Hypothalamus (tissue), 51 donors: ENCODE results near the gene ZNF470.

Experiments
- DNase-seq, 51 donors: peaks; one replicate each; lab custom pipeline; 2025; lab: John Stamatoyannopoulos, UW

The ZNF470 gene

DNA sequence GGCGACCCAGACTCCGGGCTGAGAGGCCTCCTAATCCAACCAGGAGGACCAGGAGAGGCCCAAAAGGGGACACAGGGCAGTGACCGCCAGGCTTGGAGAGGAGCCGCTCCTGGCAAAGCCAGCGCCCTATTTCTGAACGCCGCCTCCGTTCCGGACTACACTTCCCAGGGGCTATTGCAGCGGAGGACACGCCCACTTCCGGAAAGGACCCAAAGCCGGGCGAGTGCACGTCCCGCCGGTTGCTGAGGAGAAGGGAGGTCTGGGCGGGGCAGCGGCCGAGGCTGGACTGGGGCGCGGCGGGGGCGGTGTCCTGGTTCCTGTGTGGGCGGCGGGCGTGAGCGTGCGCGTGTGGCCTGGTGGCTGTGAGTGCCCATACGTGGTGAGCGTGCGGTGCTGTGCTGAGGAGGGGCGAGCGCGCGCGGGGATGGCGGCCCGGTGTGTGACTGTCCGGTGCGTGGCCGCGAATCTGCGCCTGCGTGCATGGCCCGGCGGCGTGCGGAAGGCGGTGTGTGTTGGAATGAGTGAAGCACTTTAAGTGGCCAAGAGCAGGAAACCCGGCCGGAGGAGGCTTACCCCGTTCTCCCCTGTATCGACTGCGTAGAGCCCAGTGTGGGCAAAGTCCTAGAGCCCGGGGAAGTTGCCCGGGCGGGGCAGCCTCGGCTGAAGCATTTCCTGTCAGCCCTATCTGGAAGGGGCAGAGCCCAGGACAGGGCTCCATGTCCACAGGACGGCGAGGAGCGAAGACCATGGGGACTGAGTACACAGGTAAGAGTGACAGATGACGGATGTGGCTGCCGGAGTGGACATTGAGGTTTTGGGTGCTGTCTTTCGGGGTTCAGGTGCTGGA is at the start of gene ZNF470:
TSS of gene ZNF470 (plus strand) at position 195 of the 847 bp plus-strand sequence. CDS start 2,844 bp downstream, outside the sequence.
- DNase-seq: peak; percentile 47 to 95 (median 87)

DNA sequence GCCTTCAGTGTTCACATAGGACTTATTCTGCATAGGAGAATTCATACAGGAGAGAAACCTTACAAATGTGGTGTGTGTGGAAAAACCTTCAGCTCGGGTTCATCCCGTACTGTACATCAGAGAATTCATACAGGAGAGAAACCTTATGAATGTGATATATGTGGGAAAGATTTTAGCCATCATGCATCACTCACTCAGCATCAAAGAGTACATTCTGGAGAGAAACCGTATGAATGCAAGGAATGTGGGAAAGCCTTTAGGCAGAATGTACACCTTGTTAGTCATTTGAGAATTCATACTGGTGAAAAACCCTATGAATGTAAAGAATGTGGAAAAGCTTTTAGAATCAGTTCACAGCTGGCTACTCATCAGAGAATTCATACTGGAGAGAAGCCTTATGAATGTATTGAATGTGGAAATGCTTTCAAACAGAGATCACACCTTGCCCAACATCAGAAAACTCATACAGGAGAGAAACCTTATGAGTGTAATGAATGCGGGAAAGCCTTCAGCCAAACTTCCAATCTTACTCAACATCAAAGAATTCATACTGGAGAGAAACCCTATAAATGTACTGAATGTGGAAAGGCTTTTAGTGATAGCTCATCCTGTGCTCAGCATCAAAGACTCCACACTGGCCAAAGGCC is 41.9 kb upstream of the ZNF470 start:
- DNase-seq: no peak

DNA sequence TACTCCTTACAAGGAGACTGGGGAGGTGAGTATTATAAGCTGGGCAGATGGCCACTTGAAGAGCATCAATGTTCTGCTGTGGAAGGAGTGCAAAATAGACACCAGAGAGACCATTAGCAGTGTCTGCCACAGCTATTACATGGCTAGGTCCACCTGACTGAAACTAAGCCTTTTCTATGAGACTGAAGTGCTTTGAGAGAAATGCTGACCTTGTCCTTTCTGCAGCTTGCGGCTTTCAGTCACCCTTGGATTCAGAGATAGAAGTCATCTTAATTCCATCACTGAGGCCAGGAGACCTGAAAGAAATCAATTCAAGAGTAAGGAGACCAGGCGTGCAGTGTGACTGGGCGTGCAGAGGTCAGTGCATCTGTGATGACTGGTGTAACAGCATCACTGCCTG is 29.8 kb upstream of the ZNF470 start:
- no peak for DNase-seq

DNA sequence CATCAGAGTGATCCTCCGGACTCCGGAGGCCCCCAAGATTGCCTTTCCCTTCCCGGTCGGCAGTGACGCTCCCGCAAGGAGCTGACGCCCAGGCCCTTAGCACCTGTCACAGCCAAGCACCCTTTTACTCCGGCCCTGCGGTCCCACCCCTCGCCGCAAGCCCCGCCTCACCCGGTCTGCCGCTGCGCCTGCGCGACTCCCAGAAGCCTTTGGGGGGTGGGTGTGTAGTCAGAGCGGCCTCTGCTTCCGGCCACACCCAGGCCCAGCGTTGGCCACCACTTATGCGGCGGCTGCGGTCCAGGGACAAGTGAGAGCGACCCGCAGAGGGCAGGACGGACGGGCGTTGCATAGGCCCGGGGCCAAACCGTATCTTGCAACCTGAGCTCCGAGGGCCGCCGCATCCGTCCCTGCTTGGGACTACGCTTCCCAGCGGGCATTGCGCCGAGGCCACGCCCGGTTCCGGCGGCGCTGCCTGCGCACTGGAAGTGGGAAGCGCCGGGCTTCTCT is 29.0 kb upstream of the ZNF470 start:
- DNase-seq: peak; percentile 70 to 99 (median 90)

DNA sequence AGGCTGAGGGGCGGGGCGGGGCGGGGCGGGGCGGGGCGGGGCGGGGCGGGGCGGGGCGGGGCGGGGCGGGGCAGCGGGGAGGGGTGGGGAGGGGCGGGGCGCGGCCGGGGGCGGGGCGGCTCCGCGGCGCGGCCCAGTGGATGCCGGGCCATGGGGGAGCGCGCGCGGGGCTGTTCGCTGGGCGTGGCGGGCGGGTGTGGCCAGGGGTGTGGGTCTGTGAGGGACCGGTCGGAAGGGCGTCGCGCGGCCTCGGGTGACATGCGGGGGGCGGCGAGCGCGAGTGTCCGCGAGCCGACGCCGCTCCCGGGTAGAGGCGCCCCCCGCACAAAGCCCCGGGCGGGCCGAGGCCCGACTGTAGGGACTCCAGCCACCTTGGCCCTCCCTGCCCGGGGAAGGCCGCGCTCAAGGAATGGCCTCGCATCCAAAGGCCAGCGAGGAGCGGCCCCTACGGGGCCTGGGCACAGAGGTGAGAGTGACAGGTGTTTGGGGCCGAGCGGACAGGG is 28.5 kb upstream of the ZNF470 start, which contains the start of gene ZFP28:
TSS of gene ZFP28 (plus strand) at position 188 of the 503 bp plus-strand sequence. CDS start at position 259, 71 bp downstream.
- peak in 27 of 51 donors; percentile 13 to 88 (median 61) for DNase-seq

DNA sequence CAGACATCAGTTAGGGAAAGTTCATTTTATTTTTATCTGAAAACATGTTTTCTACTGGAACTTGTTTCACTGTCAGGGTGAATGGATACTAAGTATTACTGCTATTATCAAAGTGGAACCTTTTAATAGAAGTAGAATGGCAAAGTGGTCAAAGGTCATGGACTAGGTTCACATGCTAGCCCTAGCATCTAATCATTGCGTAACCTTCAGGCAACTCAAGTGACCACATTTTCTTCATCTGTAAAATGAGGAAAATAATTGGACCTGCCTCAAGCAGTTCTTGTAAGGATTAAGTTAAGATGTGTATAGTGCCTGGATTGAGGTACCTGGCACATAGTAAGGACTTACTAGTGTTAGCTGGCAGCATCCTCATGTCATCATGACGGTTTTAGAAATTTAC is 23.5 kb upstream of the ZNF470 start:
- no peak for DNase-seq

DNA sequence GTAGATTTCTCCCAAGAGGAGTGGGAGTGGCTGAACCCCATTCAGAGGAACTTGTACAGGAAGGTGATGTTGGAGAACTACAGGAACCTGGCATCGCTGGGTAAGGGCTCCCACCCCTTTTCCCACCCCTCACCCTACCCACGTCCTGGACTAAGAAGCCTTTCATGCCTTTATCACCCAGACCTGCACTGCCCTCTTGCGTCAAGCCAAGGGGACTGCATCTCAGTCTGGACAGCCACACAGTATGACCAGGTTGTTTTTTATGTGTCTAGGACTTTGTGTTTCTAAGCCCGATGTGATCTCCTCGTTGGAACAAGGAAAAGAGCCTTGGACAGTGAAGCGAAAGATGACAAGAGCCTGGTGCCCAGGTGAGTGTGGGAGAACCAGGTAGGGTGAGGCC is 19.7 kb upstream of the ZNF470 start:
- DNase-seq: no peak

DNA sequence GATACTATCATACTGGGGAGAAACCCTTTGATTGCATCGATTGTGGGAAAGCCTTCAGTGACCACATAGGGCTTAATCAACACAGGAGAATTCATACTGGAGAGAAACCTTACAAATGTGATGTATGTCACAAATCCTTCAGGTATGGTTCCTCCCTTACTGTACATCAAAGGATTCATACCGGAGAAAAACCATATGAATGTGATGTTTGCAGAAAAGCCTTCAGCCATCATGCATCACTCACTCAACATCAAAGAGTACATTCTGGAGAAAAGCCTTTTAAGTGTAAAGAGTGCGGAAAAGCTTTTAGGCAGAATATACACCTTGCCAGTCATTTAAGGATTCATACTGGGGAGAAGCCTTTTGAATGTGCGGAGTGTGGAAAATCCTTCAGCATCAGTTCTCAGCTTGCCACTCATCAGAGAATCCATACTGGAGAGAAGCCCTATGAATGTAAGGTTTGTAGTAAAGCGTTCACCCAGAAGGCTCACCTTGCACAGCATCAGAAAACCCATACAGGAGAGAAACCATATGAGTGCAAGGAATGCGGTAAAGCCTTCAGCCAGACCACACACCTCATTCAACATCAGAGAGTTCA is 12.9 kb upstream of the ZNF470 start:
- no peak for DNase-seq

DNA sequence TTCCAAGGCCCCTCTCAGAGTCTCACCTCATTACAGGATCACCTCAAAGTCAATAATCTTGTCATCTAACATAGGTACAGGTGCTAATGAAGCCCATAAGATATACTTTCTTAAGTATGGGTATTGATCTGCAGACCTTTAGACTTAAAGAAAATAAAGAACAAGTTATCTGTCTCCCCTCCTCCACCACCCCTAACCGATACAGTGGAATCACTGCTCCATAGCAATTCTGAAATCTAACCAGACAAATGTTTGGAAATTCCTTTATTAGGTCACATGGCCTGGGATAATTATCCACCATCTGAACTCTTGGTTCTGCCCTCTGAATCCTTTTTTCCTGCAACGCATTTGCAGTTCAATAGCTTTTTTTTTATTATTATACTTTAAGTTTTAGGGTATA is 4.5 kb upstream of the ZNF470 start:
- no peak for DNase-seq

DNA sequence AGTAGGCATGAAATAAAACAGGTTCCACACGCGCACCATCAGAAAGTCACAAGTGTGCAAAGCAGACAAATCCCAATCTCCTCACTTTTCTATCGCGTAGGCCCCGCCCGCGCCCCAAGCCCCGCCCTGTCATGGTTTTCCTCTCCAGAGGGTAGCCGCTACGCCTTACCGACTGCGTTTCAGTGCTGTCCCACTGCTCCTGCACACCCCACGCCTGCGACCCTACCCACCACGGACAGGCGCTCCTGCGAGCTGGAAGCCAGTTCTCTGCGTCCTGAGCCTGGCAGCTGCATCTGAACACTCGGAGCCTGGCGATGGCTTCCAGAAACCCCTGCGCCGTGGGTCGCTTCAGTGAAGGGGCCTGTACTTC is 379 bp upstream of the ZNF470 start:
- DNase-seq: peak in 24 of 51 donors; percentile 8 to 67 (median 44)

DNA sequence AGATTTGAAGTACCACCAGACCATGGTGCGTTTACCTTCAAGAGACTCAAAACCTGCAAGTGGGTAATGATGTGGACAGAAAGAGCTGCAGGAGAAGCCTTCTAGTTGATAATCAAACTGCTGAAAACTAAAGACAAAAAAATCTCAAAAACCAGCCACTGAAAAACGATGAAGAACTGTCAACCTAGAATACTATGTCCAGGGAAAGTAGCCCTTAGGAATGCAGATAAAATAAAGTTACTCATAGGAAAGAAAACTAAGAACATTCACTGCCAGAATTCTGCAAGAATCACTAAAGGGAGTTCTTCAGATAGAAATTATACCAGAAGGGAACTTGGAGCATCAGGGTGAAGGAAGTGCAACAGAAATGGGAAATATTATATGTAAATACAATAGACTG is 5.3 kb downstream of the ZNF470 start:
- DNase-seq: no peak

DNA sequence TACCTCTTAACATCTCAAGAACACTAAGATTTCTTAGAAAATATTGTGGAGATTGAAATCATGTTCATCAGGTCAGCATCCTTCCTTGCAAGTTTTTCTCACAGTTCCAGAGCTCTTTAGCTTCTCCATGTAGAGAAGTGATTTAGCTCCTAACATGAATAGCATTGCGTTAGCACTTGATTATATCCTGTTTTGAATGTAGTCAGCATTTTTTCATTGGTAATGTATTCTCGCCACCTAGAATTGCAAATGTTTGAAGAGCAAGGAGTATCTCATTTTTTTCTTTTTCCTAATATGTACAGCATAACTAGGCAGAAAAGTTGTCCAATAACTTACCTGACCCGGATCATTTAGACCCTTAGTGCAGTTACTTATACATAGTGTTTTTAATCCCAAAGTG is 6.6 kb downstream of the ZNF470 start:
- no peak for DNase-seq

DNA sequence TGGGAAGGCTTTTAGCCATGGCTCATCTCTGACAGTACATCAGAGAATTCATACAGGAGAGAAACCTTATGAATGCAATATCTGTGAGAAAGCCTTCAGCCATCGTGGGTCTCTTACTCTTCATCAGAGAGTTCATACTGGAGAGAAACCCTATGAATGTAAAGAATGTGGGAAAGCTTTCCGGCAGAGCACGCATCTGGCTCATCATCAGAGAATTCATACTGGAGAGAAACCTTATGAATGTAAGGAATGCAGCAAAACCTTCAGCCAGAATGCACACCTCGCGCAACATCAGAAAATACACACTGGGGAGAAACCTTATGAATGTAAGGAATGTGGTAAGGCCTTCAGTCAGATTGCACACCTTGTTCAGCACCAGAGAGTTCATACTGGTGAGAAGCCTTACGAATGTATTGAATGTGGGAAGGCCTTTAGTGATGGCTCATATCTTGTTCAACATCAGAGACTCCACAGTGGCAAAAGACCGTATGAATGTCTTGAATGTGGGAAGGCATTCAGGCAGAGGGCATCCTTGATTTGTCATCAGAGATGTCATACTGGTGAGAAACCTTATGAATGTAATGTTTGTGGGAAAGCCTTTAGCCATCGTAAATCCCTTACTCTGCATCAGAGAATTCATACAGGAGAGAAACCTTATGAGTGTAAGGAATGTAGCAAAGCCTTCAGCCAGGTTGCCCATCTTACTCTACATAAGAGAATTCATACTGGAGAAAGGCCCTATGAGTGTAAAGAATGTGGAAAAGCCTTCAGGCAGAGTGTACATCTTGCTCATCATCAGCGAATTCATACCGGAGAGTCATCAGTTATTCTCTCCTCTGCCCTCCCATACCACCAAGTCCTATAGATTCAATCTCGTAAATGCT is 10.7 kb downstream of the ZNF470 start:
- no peak for DNase-seq

DNA sequence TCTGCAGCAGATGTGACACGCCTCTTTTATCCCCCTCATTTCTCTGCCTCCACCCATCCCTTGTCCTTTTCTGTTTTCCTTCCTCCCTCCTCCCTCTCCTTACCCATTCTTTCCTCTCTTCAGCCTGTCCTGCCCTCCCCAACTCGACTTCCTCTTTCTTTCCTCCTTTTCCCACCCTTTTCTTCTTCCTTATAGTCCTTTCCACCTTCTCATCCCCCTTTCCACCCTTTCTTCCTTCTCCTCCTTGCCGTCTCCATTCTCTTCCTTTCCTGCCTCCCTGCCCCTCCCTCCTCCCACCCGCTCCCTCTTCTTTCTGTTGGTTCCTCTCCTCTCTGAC is 27.1 kb downstream of the ZNF470 start:
- DNase-seq: no peak

DNA sequence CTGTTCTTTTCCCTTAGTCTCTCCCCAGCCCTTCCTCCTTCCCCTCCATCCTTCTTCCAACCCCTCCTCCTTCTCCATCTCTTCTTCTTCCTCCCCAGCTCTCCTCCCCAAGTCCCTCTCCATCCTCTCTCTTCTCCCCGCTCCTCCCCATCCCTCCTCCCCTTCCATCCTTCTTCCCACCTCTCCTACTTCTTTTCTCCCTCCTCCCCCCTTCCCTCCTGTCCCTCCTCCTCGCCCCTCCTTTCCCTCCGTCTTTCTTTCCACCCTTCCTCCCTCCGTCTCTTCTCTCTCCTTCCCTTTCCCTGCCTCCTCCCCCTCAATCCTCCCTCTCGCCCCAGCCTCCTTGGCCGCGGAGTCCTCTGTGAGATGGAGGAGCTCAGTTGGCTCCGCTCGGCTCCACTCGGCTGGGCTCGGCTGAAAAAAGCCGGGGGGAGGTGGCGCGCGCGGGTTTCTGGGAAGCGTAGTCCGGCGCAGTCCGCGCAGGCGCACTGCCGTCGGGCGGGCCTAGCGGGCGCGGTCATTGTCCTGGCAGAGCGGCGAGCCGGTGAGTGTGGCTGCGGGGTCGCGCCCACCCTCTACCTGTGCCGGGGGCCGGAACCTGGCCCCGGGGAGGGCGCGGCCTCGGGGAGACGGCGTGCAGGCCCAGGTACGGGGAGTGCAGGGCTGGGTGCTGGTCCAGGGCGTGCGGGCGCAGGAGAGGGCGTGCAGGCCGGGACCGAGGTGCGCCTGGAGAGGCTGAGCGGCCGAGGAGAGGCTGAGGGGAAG is 27.7 kb downstream of the ZNF470 start, which contains the start of gene ZNF71:
TSS of gene ZNF71 (plus strand) at position 520 of the 765 bp plus-strand sequence. CDS start 6,257 bp downstream, outside the sequence.
- DNase-seq: peak; percentile 24 to 91 (median 80)

DNA sequence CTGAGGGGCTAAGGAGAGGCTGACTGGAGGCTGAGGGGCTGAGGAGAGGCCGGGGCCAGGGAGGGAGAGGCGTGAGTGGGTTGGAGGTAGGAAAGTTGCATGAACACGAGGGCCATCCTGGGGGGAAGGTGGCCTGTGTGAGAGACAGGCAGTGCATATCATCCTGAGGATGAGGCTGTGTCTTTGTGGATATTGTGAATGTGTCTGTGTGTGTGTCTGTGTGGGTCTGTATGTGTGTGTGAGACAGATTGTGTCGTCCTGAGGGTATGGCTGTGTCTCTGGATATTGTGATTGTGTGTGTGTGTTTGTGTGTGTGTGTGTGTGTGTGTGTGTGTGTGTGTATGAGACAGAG is 28.3 kb downstream of the ZNF470 start:
- no peak for DNase-seq

DNA sequence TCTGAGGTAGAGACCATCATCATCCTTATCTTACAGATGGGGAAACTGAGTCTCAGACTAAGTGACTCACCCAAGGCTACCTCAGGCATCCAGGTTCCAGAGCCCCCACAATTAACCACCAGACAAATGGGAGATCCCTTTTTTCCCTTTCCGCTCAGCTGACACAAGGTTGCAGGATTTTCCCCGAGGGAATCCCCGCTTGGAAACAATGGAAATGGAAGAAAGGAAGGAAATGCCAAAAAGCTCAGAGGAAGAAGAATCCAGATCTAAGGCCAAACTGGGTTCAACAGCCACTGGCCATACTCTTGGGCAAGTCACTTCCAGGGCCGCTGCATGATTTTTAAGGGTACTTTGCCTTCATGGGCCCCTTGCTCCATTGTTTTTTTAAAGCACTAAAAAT is 29.4 kb downstream of the ZNF470 start:
- DNase-seq: no peak

DNA sequence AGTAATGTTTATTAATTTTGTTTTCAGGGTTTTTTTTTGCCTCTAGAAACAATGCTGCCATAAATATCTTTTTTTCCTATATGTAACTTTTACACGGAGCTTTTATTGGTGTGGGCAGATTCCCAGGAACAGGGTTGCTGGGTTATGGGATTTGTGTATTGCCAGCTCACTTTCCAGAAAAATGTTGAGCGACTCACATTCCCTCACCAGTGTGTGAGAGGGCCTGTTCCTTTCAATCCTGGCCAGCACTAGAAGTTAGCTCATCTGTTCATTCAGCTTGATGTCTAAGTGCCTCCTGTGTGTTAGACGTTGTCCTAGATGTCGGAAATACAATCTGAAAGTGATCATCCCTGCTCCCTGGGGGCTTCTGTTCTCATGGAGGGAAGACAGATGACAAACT is 30.4 kb downstream of the ZNF470 start:
- DNase-seq: no peak

DNA sequence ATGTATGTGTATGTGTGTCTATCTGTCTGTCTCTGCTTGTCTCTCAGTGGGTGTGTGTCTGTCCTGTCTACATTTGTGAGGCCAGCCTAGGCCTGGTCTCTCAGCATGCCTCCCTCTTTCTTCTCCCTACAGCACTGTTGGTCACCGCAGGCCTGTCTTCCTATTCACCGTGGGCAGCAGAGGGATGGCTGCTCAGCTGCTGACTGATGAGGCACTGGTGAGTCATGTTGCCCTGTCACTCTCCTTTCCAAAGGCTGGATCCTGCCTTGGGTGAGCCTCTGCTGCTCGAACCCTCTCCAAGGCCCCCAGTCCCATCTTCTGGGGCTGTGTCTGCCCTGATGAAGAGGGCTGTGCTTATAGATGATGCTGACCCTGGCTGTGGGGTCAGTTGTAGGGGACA is 34.1 kb downstream of the ZNF470 start:
- DNase-seq: peak in 1 of 51 donors; percentile 39
